ENCODE results near the gene ARHGAP35.

ARHGAP35 gene

DNA sequence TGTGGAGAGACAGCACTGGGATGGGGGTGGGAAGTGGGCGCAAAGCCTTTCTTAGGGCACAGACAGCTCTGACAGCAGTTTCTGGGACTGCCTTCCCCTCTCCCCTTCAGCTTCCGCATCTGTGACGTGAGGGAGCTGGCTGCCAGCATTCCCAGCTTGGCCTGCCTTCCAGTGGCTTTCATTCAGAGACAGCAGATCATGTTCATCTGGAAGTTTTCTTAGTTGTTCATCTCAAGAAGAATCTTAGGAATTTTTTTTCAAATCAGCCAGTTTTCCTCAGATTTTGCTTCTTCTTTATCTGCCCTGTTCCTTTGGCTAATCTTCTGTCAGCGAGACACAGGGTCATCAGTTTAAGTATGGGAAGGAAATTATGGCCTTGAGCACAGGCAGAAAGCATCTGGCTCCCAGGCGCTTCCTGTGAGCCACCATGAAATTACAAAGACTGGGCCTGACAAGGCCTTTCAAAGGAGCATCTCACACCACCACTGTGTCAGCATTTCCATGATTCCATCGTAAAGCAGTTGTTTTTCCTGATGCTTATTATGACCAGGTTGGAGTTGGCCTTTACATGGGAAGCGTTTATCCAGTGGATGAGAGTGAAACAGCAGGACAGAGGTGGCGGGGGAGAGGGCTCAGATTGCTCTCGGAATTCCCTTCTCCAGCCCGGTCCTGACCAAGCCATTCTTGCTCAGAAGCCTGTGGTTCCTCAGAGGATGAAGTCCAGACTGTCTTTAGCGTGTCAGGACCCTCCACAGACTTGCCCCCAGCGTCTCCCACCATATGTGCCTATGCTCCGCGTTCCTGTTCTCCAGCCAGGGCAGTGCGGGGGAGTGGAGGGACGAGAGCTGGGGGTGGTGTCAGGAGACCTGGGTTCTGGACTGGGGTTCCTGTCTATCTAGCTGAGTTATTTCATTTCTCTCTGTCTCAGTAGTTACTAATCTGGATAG is 43.6 kb downstream of the ARHGAP35 start:
- peak; percentile 92 for DNase-seq

DNA sequence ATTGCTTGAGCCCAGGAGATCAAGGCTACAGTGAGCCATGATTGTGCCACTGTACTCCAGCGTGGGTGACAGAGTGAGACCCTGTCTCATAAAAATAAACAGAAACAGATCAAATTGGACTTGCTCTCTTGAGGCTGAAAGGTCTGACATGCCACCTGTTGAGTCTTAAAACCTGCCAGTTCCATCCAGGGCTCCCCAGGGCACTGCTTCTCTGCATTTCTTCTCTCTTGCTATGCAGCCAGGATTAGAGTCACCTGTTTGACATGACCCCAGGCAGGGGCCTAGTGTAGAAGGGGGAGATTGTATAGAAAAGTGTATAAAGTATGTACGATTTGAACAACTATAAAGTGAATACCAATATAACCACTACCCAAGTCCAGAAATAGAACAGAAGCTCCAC is 45.4 kb downstream of the ARHGAP35 start:
- DNase-seq, result no peak

DNA sequence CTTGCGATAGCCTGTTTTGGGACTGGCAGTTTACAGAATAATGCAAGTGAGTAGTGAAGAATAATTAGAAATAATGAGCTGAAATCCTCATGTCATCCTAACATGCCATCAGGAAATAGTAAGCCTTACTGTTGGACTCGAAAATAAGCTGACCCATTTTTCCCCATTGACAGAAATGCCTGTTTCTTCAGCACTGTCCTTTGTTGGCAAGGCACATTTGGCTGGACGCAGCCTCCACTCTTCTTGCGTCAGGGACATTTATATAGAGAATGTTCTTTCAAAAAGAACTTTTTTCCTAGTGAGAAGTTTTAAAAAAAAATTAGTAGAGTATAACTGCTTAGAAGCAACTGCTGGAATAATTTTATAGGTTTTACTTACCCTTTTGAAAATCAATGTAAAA is 47.1 kb downstream of the ARHGAP35 start:
- DNase-seq, result no peak

DNA sequence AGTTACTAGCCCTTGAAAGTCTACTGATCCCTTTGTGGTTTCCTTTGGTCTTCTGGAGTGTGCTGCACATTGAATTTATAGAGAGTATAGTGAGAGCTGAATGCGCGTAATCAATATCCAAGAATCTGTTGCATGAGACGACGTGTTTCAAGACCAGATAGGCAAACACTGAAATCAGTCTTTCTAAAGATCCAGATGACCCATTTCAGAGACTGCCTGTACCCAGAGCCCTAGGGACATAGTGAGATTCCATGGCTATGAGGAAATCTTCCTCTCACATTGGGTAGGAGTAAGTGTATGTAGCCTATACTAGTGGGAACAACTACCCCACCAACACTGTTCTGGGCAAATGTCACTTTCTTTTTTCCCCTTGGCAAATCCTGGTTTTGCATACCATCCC is 48.6 kb downstream of the ARHGAP35 start:
- no peak for DNase-seq

Measured in fibroblast of skin of back (primary cell).